Measurements from ENCODE around the gene CTTNBP2. TPM values are rescaled to one million over a fixed set of nuclear protein-coding genes. Genes with fewer than 3 reads are reported as not detected.

Gene CTTNBP2
- total RNA-seq, 2 experiments from 2014 or later, result not detected

DNA sequence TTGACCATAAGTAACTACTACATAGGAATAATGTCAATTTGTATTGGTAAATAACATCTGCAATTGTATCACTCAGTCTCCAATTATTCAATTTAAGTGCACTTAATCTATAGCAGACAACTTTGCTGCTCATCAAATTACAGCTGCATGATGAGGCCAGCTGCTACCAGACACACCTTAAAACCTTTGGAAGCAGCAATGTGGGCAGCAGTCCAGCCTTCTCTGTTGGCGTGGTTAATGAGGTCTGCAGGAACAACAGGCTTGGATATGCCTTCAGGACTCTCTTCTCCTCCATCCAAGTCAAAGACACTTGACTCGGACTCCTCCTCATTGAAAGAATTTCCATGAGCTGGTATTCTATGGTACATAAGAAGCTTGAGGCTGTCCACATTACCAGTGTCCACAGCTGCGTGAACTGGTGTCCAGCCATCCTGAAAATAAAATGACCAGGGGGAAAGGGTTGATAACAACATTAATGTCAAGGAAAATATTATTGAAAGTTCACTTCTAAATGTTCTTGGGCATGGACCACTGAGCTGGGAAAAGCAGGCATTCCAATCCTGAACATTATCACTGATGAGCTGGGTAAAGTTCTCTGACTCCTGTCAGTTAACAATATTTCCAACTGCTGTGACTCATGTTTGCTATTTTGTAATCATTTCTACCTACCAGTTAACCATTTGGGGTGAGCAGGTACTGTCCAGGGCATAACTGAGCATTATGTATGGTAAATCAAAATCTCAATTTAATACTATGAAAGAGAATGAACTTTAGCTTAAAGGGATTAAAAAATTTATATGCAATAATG, 95.7 kb downstream of the CTTNBP2 start:
- H3K9me3 Mint-ChIP-seq, result no peaks in the 10 kb centered on the region
- DNase-seq, result no peak
- no peak overlapping the region for H3K27ac Mint-ChIP-seq
- no peaks in the 10 kb centered on the region for H3K4me1 Mint-ChIP-seq
- H3K27me3 Mint-ChIP-seq, result no peaks in the 10 kb centered on the region
- ATAC-seq (ENCODE audit: low read depth), result no peak
- H3K36me3 Mint-ChIP-seq, result no peaks in the 10 kb centered on the region
- POLR2A ChIA-PET, result no interaction called here
- H3K4me3 Mint-ChIP-seq, result no peak overlapping the region

DNA sequence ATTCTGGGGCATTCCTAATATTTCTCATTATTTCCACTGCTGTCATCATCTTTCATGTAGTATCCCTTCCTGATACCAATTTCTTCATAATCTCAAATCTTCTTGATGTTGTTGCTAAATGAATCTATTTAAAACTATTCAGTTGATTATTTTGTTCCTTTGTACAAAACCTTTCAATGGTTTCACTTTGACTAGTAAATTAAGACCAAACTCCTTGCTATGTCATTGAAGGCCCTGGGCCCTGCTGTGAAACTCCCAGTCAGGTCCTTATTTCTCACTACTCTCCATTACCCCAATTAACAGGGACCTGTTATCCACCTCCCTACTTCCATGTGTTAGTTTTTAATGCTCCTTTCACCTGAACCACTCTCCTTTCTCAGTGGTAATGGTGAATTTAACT, 97.0 kb downstream of the CTTNBP2 start:
- Mint-ChIP-seq H3K4me1 (no peaks in the 10 kb centered on the region), H3K4me3 (no peak overlapping the region), H3K27ac (no peak overlapping the region), H3K36me3 (no peaks in the 10 kb centered on the region), H3K27me3 (no peaks in the 10 kb centered on the region), H3K9me3 (no peaks in the 10 kb centered on the region)
- POLR2A ChIA-PET, result no interaction called here
- DNase-seq (no peak), ATAC-seq (ENCODE audit: low read depth) (no peak)

DNA sequence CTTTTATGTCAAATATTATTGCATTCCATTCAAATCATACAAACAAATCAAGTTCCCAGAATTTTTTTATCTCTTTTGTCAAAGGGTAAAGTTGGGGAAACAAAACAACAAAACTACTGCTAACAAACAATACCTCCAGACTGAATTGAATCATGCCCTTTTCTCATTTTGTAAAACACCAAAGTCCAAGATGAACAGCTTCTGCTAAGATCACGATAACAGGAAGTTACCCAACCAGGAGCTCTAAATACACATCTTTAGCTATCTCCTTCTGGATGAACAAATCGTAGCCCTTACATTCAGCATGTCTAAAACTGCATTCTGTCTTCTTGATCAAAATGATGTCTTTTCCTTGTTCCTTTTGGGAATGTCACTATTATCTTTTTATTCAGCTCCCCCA, 97.4 kb downstream of the CTTNBP2 start:
- H3K27ac Mint-ChIP-seq, result no peak overlapping the region
- POLR2A ChIA-PET, result no interaction called here
- no peaks in the 10 kb centered on the region for H3K4me1 Mint-ChIP-seq
- ATAC-seq (ENCODE audit: low read depth) (no peak), DNase-seq (no peak)
- H3K27me3 Mint-ChIP-seq, result no peaks in the 10 kb centered on the region
- H3K9me3 Mint-ChIP-seq, result no peaks in the 10 kb centered on the region
- no peak overlapping the region for H3K4me3 Mint-ChIP-seq
- H3K36me3 Mint-ChIP-seq, result no peaks in the 10 kb centered on the region

DNA sequence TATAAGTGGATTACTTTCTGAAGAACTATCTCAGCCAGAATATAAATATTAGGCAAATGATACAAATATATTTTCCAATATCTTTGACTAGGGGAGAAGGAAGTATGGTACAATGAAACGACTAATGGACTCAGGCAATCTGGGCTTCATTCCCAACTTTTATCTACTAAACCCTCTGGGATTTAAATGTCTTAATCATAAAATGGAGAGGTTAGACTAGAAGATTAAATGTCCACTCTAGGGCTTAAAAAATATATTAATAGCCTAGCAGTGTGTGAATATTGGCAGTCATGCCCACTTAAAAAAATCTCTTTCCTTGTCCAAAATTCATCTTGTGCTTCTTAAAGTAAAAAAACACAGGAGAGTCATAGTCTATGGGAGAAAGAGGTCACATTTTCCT, 98.3 kb downstream of the CTTNBP2 start:
- Mint-ChIP-seq H3K9me3 (no peaks in the 10 kb centered on the region), H3K27me3 (no peaks in the 10 kb centered on the region), H3K27ac (no peak overlapping the region), H3K36me3 (no peaks in the 10 kb centered on the region), H3K4me1 (no peaks in the 10 kb centered on the region), H3K4me3 (no peak overlapping the region)
- ATAC-seq (ENCODE audit: low read depth) (no peak), DNase-seq (no peak)
- POLR2A ChIA-PET, result no interaction called here

DNA sequence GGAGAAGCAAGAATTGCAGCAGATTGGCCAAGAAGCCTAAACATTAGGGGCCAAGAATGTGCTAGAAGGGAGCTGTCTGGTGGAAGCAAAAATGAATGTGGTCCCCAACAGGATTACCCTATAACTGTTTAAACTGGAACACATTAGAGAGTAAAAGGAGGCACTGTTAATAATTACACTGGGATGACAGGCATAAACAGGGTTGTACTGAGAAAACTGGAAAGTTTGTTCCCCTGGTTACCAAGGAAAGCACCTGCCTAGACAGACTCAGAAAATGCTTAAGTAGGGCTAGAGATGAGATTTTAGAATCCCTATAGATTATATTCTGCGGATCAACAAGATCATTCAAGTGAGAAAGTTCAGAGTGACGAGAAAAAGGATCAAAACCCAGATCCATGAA, 100.8 kb downstream of the CTTNBP2 start:
- ATAC-seq (ENCODE audit: low read depth), result no peak
- H3K27me3 Mint-ChIP-seq, result no peaks in the 10 kb centered on the region
- no peak for DNase-seq
- POLR2A ChIA-PET, result no interaction called here
- H3K27ac Mint-ChIP-seq, result no peak overlapping the region
- H3K4me1 Mint-ChIP-seq, result no peaks in the 10 kb centered on the region
- no peaks in the 10 kb centered on the region for H3K36me3 Mint-ChIP-seq
- H3K4me3 Mint-ChIP-seq, result no peak overlapping the region
- H3K9me3 Mint-ChIP-seq, result no peaks in the 10 kb centered on the region

DNA sequence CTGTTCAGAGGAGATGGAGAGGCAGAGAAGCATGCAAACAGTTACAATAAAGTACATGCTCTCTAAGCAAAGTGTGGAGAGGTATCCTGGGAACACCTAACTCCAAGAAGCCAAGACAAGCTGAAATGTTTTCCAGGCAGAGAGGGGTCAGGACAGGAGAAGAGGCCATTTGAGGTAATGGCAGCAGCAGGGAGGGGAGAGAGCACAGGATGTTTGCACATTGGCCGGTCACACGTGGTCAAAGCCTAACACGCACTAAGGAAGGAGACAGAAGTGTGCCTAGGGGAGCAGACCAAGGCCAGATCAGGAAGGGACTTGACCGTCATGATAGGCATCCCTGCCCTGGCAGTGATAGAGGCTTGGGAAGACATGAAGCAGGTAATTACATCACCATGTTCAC, 101.5 kb downstream of the CTTNBP2 start:
- H3K4me3 Mint-ChIP-seq, result no peak overlapping the region
- H3K9me3 Mint-ChIP-seq, result no peaks in the 10 kb centered on the region
- H3K27ac Mint-ChIP-seq, result no peak overlapping the region
- ATAC-seq (ENCODE audit: low read depth) (no peak), DNase-seq (no peak)
- no peaks in the 10 kb centered on the region for H3K27me3 Mint-ChIP-seq
- H3K36me3 Mint-ChIP-seq, result no peaks in the 10 kb centered on the region
- POLR2A ChIA-PET, result no interaction called here
- H3K4me1 Mint-ChIP-seq, result no peaks in the 10 kb centered on the region

DNA sequence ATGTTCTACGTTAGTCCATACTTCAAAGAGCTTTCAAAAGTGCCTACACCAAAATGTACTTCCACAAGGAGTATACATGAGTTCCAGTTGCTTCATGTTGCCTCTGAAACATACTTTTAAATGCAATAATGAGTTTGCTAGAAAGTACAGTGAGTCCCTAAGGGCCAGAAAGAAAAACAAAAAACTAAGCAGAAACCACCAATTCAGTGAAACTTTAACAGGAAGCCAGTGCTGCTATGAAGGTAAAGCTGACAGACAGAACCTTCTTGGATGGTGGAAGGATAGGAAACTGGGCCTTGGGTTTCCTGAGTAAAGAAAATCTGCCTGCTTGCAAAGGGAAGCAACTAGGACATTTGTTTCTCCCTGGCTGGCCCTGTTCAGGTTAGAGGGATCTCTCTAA, 104.2 kb downstream of the CTTNBP2 start:
- Mint-ChIP-seq H3K27ac (no peak overlapping the region), H3K27me3 (no peaks in the 10 kb centered on the region), H3K4me1 (no peaks in the 10 kb centered on the region), H3K4me3 (no peak overlapping the region), H3K36me3 (no peaks in the 10 kb centered on the region), H3K9me3 (no peaks in the 10 kb centered on the region)
- DNase-seq (no peak), ATAC-seq (ENCODE audit: low read depth) (no peak)
- POLR2A ChIA-PET, result no interaction called here

DNA sequence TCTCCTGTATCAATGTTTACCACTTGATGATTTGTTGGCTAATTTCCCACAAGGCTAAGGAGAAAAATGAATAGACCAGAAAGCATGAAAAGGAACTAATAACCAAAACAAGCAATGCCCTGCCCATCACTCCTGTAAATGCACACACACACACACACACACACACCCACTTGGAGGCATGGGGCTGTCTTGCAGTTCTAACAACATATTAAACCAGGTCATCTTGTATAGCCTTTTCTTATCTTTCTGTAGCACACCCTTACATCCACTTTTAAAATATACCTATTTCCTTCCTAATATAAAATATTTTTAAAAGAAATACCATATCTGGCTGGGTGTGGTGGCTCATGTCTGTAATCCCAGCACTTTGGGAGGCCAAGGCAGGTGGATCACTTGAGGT, 105.3 kb downstream of the CTTNBP2 start:
- Mint-ChIP-seq H3K9me3 (no peaks in the 10 kb centered on the region), H3K27me3 (no peaks in the 10 kb centered on the region), H3K36me3 (no peaks in the 10 kb centered on the region), H3K4me3 (no peak overlapping the region), H3K27ac (no peak overlapping the region), H3K4me1 (no peaks in the 10 kb centered on the region)
- ATAC-seq (ENCODE audit: low read depth) (no peak), DNase-seq (no peak)
- POLR2A ChIA-PET, result no interaction called here

DNA sequence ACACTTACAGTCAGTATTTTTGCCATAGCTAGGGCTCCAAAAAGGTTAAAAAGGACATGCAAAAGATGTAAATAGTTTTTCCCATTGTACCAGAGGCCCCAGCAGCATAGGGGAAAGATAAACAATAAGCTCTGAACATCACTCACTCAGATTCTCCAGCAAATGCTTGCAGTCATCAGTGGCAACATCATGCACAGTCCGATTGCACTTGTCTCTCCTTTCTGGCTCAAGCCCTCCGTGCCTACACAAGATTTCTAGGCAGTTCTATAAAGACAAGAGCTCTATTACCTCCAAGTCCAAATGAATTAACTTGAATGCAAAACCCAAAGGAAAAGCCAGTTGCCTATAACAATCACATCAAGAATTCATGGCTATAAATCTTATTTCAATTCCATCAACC, 106.3 kb downstream of the CTTNBP2 start:
- no peak overlapping the region for H3K27ac Mint-ChIP-seq
- no peaks in the 10 kb centered on the region for H3K4me1 Mint-ChIP-seq
- H3K36me3 Mint-ChIP-seq, result no peaks in the 10 kb centered on the region
- DNase-seq (no peak), ATAC-seq (ENCODE audit: low read depth) (no peak)
- no peaks in the 10 kb centered on the region for H3K9me3 Mint-ChIP-seq
- H3K27me3 Mint-ChIP-seq, result peaks cover 3% of the 10 kb centered on the region
- H3K4me3 Mint-ChIP-seq, result no peak overlapping the region
- POLR2A ChIA-PET, result no interaction called here

DNA sequence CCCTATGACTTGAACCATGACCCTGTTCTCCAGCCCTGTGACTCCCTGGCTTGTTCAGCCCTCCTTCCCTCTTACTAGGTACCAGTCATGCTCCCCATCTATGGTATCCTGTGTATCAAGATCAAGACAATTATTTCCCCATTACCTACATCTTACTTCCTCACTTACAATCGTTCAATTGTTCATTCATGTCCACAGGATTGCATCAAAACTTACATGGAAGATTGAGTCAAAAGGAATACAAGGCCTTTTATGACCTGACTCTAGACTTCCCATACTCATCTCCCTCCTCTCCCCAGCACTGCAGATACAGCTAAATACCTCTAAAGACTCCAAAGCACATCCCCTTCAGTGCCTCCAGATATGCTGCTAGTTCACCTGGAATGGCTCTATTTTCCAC, 109.2 kb downstream of the CTTNBP2 start:
- no peaks in the 10 kb centered on the region for H3K4me1 Mint-ChIP-seq
- DNase-seq (no peak), ATAC-seq (ENCODE audit: low read depth) (no peak)
- H3K9me3 Mint-ChIP-seq, result no peaks in the 10 kb centered on the region
- POLR2A ChIA-PET, result no interaction called here
- peaks cover 3% of the 10 kb centered on the region for H3K27me3 Mint-ChIP-seq
- no peak overlapping the region for H3K27ac Mint-ChIP-seq
- no peak overlapping the region for H3K4me3 Mint-ChIP-seq
- H3K36me3 Mint-ChIP-seq, result no peaks in the 10 kb centered on the region

DNA sequence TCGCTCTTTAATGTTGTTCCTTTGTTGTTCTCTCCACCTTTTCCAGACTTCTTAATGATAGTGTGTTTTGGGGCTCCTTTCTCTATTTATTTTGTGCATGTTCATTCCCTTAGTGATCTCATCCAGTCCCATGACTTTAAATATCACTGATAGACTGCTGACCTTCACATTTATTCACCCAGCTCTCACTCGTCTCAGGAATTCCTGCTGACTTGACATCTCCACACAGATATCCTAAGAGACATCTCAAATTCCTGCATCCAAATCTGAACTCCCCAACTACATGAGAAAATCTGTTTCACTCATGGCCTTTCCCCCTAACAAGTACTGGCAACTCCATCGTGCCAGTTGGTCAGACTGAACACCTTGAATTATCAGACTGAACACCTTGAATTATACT, 111.2 kb downstream of the CTTNBP2 start:
- DNase-seq (no peak), ATAC-seq (ENCODE audit: low read depth) (no peak)
- POLR2A ChIA-PET, result no interaction called here
- H3K27ac Mint-ChIP-seq, result no peak overlapping the region
- H3K4me1 Mint-ChIP-seq, result no peaks in the 10 kb centered on the region
- H3K4me3 Mint-ChIP-seq, result no peak overlapping the region
- peaks cover 3% of the 10 kb centered on the region for H3K27me3 Mint-ChIP-seq
- no peaks in the 10 kb centered on the region for H3K9me3 Mint-ChIP-seq
- H3K36me3 Mint-ChIP-seq, result no peaks in the 10 kb centered on the region

DNA sequence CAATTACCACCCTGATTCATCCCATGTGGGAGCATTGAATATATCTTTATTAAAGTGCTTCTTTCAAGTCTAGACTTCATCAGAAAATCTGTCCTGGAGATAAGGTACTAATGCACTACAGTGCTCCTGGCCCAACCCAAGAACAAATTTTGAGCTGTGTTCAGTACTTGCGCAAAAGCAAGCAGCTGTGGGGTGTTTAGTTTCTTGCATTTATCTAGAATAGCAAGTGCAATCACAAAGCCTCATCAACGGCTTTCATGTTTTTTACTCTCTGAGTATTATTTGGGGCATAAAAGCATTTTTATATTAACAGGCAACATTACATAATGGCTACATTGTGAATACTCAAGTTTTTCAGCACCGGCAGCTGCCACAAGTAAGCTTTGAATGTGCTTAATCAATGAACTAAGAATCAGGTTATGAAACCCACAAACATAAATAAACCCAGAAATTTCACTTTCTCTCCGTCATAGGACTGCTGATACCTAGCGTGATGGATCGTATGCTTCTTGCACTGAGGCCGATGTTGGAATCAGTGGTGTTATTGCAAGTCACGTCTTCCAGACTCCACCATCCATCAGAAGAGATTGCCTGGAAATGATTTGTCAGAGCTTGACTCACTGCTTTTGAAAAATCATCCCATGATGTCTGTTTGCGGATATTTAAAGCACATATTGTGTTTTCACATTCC, 113.1 kb downstream of the CTTNBP2 start:
- H3K4me1 Mint-ChIP-seq, result no peaks in the 10 kb centered on the region
- H3K27ac Mint-ChIP-seq, result no peak overlapping the region
- H3K4me3 Mint-ChIP-seq, result no peak overlapping the region
- POLR2A ChIA-PET, result no interaction called here
- H3K27me3 Mint-ChIP-seq, result peaks cover 3% of the 10 kb centered on the region
- DNase-seq, result no peak
- H3K9me3 Mint-ChIP-seq, result no peaks in the 10 kb centered on the region
- H3K36me3 Mint-ChIP-seq, result no peaks in the 10 kb centered on the region
- ATAC-seq (ENCODE audit: low read depth), result no peak

DNA sequence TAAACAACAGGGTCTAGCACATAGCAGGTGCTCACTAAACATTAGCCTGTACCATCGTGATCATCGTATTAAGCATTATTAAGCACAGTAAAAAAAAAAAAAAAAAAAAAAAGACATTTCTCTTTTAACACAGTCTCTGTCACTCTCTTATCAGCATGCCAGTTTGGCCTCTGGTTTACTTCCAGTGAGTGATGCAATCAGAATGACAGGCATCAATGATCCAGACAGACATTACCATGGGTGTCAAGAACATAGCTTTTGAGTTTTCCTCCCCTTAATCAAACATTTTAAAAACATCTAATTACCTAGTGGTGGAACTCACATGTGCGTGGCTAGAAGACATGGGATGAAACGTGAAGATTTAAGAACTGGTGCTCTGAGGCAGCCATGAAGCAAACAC, 115.8 kb downstream of the CTTNBP2 start:
- POLR2A ChIA-PET, result no interaction called here
- Mint-ChIP-seq H3K9me3 (no peaks in the 10 kb centered on the region), H3K27me3 (peaks cover 1% of the 10 kb centered on the region), H3K36me3 (no peaks in the 10 kb centered on the region), H3K4me1 (no peaks in the 10 kb centered on the region), H3K27ac (no peak overlapping the region), H3K4me3 (no peak overlapping the region)
- DNase-seq (no peak), ATAC-seq (ENCODE audit: low read depth) (no peak)

DNA sequence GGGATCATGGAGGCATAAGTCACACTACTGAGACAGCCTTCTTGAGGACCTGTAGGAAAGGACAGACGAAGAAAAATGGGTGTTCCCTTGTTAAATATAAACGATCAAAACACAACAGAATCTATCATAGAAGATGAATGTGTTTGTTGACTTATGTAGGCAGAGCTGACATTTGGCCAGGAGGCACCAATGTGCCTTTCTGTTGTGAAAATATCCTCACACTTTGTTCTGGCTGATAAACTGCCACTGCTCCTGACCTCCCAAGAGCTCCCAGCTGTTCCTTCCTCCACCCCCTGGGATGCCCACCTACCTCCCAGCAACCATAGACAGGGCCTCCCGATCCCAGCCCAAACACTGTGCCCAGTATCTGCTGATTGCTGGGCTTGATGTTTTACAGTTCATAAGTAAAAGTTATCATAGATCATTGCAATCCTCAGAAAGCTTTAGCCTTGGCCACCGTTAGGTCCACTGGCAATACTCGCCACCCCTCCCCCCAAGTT, 116.6 kb downstream of the CTTNBP2 start:
- no peak overlapping the region for H3K27ac Mint-ChIP-seq
- H3K9me3 Mint-ChIP-seq, result no peaks in the 10 kb centered on the region
- ATAC-seq (ENCODE audit: low read depth) (no peak), DNase-seq (no peak)
- POLR2A ChIA-PET, result no interaction called here
- no peaks in the 10 kb centered on the region for H3K36me3 Mint-ChIP-seq
- H3K27me3 Mint-ChIP-seq, result no peaks in the 10 kb centered on the region
- H3K4me3 Mint-ChIP-seq, result no peak overlapping the region
- H3K4me1 Mint-ChIP-seq, result no peaks in the 10 kb centered on the region
